WI38 (cell line): Measurements from ENCODE around the gene SMG5.

Experiments used
- H3K4me3 ChIP-seq: 2 replicates; pipeline ENCODE4 v1.5.1; 2011; ENCODE audit warnings: low read depth, mild to moderate bottlenecking, control low read depth, low read length
- CTCF ChIP-seq: IDR thresholded peaks from 2 replicates; pipeline ENCODE4 v1.5.1; 2012; ENCODE audit warnings: low read depth, mild to moderate bottlenecking, control low read depth, low read length

The SMG5 gene

GRCh38 chr1:156262461-156263287 is 20.0 kb downstream of the SMG5 start:
- TF ChIP-seq CTCF, result no peak
- H3K4me3 ChIP-seq, result no peak overlapping the region

- H3K4me3 ChIP-seq, result no peak overlapping the region
- TF ChIP-seq CTCF, result no peak
Observed at GRCh38 chr1:156260896-156261295, 21.7 kb downstream of the SMG5 start.

GRCh38 chr1:156259805-156260204 is 22.8 kb downstream of the SMG5 start:
- no peak overlapping the region for H3K4me3 ChIP-seq
- TF ChIP-seq CTCF, result no peak

GRCh38 chr1:156258859-156259258 is 23.8 kb downstream of the SMG5 start:
- H3K4me3 ChIP-seq, result no peak overlapping the region
- no peak for TF ChIP-seq CTCF

GRCh38 chr1:156257711-156258110 is 24.9 kb downstream of the SMG5 start:
- H3K4me3 ChIP-seq, result no peak overlapping the region
- TF ChIP-seq CTCF, result no peak

GRCh38 chr1:156253634-156254033 is 29.0 kb downstream of the SMG5 start:
- no peak overlapping the region for H3K4me3 ChIP-seq
- TF ChIP-seq CTCF, result no peak

GRCh38 chr1:156251527-156251926 is 31.1 kb downstream of the SMG5 start:
- no peak for TF ChIP-seq CTCF
- H3K4me3 ChIP-seq, result no peak overlapping the region
